ENCODE data around the gene RPS3A.

Gene RPS3A

DNA sequence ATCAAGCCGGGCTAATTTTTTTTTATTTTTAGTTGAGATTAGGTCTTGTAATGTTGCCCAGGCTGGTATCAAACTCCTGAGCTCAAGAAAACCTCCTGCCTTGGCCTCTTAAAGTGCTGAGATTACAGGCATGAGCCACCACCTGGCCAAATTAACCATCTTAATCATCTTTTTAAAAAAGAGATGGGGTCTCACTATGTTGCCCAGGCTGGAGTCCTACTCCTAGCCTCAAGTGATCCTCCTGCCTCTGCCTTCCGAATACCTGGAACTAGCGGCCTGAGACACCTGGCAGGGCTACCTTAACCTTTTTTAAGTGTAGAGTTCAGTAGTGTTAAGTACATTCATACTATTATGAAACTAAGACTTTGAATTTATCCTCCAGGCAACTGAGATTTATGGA lies 1.7 kb upstream of the RPS3A start:
- Histone ChIP-seq H3K9me3 (ENCODE audit: severe bottlenecking) (no peaks in the 10 kb centered on the region), H3K27ac (no peak overlapping the region), H3K4me3 (ENCODE audit: low read depth, low read length) (no peak overlapping the region), H3K36me3 (peaks cover 32% of the 10 kb centered on the region), H3K27me3 (ENCODE audit: insufficient read depth, low read depth, severe bottlenecking) (no peaks in the 10 kb centered on the region)
- no peak for DNase-seq
- TF ChIP-seq, protein P1, sequence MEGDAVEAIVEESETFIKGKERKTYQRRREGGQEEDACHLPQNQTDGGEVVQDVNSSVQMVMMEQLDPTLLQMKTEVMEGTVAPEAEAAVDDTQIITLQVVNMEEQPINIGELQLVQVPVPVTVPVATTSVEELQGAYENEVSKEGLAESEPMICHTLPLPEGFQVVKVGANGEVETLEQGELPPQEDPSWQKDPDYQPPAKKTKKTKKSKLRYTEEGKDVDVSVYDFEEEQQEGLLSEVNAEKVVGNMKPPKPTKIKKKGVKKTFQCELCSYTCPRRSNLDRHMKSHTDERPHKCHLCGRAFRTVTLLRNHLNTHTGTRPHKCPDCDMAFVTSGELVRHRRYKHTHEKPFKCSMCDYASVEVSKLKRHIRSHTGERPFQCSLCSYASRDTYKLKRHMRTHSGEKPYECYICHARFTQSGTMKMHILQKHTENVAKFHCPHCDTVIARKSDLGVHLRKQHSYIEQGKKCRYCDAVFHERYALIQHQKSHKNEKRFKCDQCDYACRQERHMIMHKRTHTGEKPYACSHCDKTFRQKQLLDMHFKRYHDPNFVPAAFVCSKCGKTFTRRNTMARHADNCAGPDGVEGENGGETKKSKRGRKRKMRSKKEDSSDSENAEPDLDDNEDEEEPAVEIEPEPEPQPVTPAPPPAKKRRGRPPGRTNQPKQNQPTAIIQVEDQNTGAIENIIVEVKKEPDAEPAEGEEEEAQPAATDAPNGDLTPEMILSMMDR (IDR thresholded peaks at IDR 0.05; ENCODE audit: low read depth, low read length): no peak

DNA sequence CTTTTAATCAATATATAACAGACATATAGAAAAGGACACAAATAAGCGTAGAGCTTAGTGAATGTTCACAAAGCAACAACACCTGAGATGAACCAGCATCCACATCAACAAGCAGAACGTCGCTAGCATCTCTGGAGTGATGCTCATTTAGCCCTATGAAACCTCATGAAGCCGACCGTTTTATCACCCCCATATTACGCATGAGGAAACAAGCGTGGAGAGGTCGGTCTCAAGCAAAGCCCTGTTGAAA lies 524 bp upstream of the RPS3A start:
- Histone ChIP-seq H3K9me3 (ENCODE audit: severe bottlenecking) (no peaks in the 10 kb centered on the region), H3K27ac (peak overlapping the region; percentile 15; the same call in 1 of the 2 replicates), H3K4me3 (ENCODE audit: low read depth, low read length) (peak overlapping the region; percentile 73), H3K36me3 (peaks cover 43% of the 10 kb centered on the region), H3K27me3 (ENCODE audit: insufficient read depth, low read depth, severe bottlenecking) (no peaks in the 10 kb centered on the region)
- TF ChIP-seq, protein P1 (IDR thresholded peaks at IDR 0.05; ENCODE audit: low read depth, low read length): no peak
- no peak for DNase-seq

DNA sequence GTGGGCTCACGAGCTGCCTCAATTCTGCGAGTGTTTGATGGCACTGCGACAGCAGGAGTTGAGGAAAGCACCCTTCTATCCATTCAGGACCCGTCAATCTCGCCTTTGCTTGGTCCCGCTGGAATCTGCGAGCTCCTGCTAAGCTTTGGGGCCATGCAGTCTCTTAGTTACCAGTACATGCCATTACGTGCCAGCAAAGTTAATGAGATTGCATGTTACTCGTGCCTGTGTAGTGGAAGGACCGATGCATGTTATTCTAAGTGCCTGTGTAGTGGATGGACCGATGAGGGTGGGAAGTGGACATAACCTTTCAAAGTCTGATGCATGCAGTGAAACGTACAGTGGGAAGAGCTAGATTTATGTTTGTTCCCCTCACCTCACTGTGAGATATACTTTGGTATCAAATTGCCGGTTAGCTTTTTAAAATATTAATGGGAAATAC lies 569 bp downstream of the RPS3A start:
- no peak for DNase-seq
- peak overlapping the region; percentile 90 for H3K27ac ChIP-seq
- peak overlapping the region; percentile 73 for H3K4me3 ChIP-seq (ENCODE audit: low read depth, low read length)
- TF ChIP-seq, protein P1 (IDR thresholded peaks at IDR 0.05; ENCODE audit: low read depth, low read length): no peak
- H3K27me3 ChIP-seq (ENCODE audit: insufficient read depth, low read depth, severe bottlenecking): no peaks in the 10 kb centered on the region
- H3K9me3 ChIP-seq (ENCODE audit: severe bottlenecking): no peaks in the 10 kb centered on the region
- H3K36me3 ChIP-seq: peaks cover 52% of the 10 kb centered on the region

DNA sequence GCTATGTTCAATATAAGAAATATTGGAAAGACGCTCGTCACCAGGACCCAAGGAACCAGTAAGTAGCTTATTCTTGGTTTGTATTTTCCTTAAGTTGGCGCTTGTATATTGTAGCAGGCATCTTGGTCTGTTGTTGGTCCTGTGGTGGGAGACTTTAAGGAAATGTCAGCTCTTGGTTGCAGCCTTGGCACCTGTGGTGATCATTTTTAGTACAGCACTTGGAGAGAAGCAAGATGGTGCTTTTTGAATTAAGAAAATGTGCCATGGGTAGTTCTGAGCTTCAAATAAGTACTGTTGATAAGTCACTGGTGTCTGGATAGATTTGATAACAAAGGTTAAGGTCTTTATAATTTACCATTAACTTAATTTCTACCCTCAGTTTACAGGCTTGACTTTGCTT lies 1.1 kb downstream of the RPS3A start:
- TF ChIP-seq, protein P1 (IDR thresholded peaks at IDR 0.05; ENCODE audit: low read depth, low read length): no peak
- peak overlapping the region; percentile 90 for H3K27ac ChIP-seq
- DNase-seq: no peak
- H3K9me3 ChIP-seq (ENCODE audit: severe bottlenecking): no peaks in the 10 kb centered on the region
- H3K4me3 ChIP-seq (ENCODE audit: low read depth, low read length): peak overlapping the region; percentile 73
- H3K36me3 ChIP-seq: peaks cover 57% of the 10 kb centered on the region
- H3K27me3 ChIP-seq (ENCODE audit: insufficient read depth, low read depth, severe bottlenecking): no peaks in the 10 kb centered on the region

DNA sequence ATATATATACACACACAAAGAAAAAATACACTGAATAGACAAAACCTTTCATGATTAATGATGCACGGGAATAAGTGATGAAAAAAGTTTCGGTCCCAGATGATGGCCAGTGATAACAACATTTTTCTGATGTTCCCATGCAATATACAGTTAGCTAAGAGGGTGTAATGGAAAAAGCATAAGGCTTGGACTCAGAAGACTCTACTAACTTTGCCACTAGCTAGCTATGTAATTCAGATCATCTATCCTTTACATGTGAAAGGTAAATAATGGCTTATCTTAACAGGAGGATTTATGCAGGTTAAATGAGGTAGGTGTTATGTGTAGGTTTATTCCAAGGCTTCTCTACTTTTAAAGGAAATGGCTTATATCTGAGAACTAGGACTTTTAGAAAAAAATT lies 4.3 kb downstream of the RPS3A start:
- DNase-seq: no peak
- peaks cover 87% of the 10 kb centered on the region for H3K36me3 ChIP-seq
- H3K4me3 ChIP-seq (ENCODE audit: low read depth, low read length): no peak overlapping the region
- H3K27me3 ChIP-seq (ENCODE audit: insufficient read depth, low read depth, severe bottlenecking): no peaks in the 10 kb centered on the region
- TF ChIP-seq, protein P1 (IDR thresholded peaks at IDR 0.05; ENCODE audit: low read depth, low read length): no peak
- no peak overlapping the region for H3K27ac ChIP-seq
- no peaks in the 10 kb centered on the region for H3K9me3 ChIP-seq (ENCODE audit: severe bottlenecking)

DNA sequence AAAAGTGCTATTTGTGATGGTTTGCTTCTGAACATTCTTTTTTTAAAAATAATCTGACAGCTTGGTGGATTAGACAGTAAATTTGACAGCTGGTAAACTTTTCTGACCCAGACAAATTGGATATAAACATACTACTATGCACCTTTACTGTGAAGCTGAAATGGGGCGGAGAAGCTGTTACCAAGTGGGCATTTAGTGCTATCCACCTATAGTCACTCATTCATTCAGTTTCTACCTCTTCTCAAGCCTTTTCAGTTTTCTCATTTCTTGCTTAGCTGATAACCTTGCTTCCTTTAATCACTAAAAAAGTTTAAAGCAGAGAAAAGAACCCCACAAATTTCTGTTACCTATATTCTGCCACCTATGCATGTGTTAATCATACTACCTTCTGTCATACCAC lies 5.2 kb downstream of the RPS3A start:
- H3K9me3 ChIP-seq (ENCODE audit: severe bottlenecking): no peaks in the 10 kb centered on the region
- TF ChIP-seq, protein P1 (IDR thresholded peaks at IDR 0.05; ENCODE audit: low read depth, low read length): no peak
- no peak for DNase-seq
- H3K36me3 ChIP-seq: peaks cover 92% of the 10 kb centered on the region
- H3K27ac ChIP-seq: no peak overlapping the region
- no peak overlapping the region for H3K4me3 ChIP-seq (ENCODE audit: low read depth, low read length)
- no peaks in the 10 kb centered on the region for H3K27me3 ChIP-seq (ENCODE audit: insufficient read depth, low read depth, severe bottlenecking)
